Central memory CD8-positive, alpha-beta T cell (primary cell): ENCODE results near the gene DACT3.
A peak's percentile ranks its signal among the peaks of the same experiment; 100 is the strongest.
"Not testable (repeated sequence)": the region's sequence is repeated elsewhere in the genome, so short reads cannot be mapped to it uniquely, and the experiment has no call there.

Experiments
- ATAC-seq: fragments of 150-1000 bp; cut with Tn5 transposase; replicated peaks from 2 replicates; pipeline ENCODE4 v1.10.0; 2022; ENCODE audit warnings: mild to moderate bottlenecking, moderate FRiP score, moderate number of reproducible peaks; ENCODE audit not compliant: poor library complexity, severe bottlenecking; ENCODE audit errors: extremely low read depth
- DNase-seq, 2 donors: peaks; one replicate each; pipeline ENCODE4 v3.0.0; 2021; ENCODE audit warnings: low spot score in 2 of 2
- H3K27ac Mint-ChIP-seq: one replicate; pipeline ENCODE4 v1.8.0; 2022; ENCODE audit warnings: low read depth, mild to moderate bottlenecking, moderate library complexity, mixed read lengths
- H3K27me3 Mint-ChIP-seq: one replicate; pipeline ENCODE4 v1.8.0; 2022; ENCODE audit warnings: mixed read lengths
- H3K36me3 Mint-ChIP-seq: one replicate; pipeline ENCODE4 v1.8.0; 2022; ENCODE audit warnings: mild to moderate bottlenecking, moderate library complexity, mixed read lengths; ENCODE audit not compliant: insufficient read depth
- H3K4me1 Mint-ChIP-seq: one replicate; pipeline ENCODE4 v1.8.0; 2022; ENCODE audit warnings: mixed read lengths
- H3K4me3 Mint-ChIP-seq: one replicate; pipeline ENCODE4 v1.8.0; 2022; ENCODE audit warnings: mild to moderate bottlenecking, moderate library complexity, mixed read lengths
- H3K9me3 Mint-ChIP-seq: one replicate; pipeline ENCODE4 v1.8.0; 2022; ENCODE audit warnings: mixed read lengths

Gene DACT3

GRCh38 chr19:46635920-46636761, 24.8 kb downstream of the DACT3 start, which contains the start of gene GNG8:
Gene GNG8, minus strand, starts transcription at chr19:46636202. Its CDS starts 1,520 bp downstream, at chr19:46634682.
- ATAC-seq: no peak
- no peak for DNase-seq
- Mint-ChIP-seq H3K9me3 (no peaks in the 10 kb centered on the region), H3K36me3 (peaks cover 3% of the 10 kb centered on the region), H3K27me3 (peaks cover 19% of the 10 kb centered on the region), H3K27ac (no peak within 1 kb of the TSS), H3K4me1 (peaks cover 11% of the 10 kb centered on the region), H3K4me3 (peak within 1 kb of the TSS; percentile 35)

DNA sequence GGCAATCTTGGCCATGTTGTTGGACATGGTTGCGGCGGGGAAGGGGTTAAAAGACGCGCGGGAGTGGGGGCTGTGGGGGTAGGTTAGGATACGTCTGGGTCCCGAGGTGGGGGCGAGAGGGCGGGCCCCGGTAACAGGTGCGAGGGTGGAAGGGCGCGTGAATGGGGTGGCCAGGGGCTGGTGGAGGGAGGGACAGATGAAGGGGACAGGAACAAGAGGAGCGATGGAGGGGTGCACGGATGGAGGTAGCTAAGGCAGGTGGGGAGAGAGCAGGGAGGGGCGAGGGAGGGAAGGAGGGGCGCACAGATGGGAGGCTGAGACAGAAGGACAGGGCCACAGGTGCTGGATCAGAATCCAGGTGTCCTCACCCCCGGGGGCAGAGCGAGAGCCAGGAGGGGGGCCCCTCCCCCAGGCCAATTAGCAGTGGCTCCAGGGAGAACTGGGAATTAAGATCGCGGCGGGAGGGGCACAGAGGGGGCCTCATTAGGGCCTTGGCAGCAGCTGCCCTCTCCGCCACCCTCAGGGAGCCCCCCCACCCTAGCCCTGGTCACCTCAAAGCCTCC, 26.2 kb downstream of the DACT3 start:
- no peak for ATAC-seq
- Mint-ChIP-seq H3K4me1 (peaks cover 11% of the 10 kb centered on the region), H3K4me3 (peak overlapping the region; percentile 35), H3K27ac (no peak overlapping the region), H3K27me3 (peaks cover 22% of the 10 kb centered on the region), H3K36me3 (peaks cover 4% of the 10 kb centered on the region), H3K9me3 (no peaks in the 10 kb centered on the region)
- DNase-seq: no peak

DNA sequence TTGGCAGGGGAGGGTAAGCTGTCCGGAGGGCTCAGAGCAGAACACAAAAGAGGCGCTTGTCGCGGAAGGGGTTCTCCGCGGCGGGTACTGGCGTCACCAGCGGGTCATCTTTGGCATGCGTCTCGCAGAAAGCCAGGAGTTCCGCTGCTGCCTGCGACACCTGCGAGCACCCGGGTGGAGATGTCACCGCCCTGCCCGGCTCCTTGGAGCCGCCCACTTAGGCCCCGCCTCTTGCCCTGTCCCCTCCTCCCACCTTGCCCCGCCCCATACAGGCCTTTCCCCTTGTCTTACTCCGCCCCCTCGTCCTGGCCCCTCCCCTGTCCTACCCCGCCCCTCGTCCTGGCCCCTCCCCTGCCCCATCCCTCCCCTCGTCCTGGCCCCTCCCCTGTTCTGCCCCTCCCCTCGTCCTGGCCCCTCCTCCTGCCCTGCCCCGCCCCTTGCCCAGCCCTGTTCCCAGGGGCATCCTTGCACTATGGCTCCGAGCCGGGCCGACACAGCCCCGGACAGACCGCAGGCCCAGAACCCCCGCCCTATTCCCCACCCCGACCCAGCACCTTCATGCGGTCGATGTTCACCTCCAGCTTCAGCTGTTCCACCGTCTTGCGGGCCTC, 26.8 kb downstream of the DACT3 start:
- DNase-seq (peak; percentile 78 to 88), ATAC-seq (peak; percentile 60)
- no peaks in the 10 kb centered on the region for H3K9me3 Mint-ChIP-seq
- peaks cover 11% of the 10 kb centered on the region for H3K4me1 Mint-ChIP-seq
- peak overlapping the region; percentile 72 for H3K27ac Mint-ChIP-seq
- H3K36me3 Mint-ChIP-seq: peaks cover 4% of the 10 kb centered on the region
- H3K4me3 Mint-ChIP-seq: peak overlapping the region; percentile 58
- peaks cover 24% of the 10 kb centered on the region for H3K27me3 Mint-ChIP-seq

GRCh38 chr19:46633130-46633529, 27.9 kb downstream of the DACT3 start:
- peaks cover 24% of the 10 kb centered on the region for H3K27me3 Mint-ChIP-seq
- DNase-seq: no peak
- H3K9me3 Mint-ChIP-seq: no peaks in the 10 kb centered on the region
- H3K36me3 Mint-ChIP-seq: peaks cover 4% of the 10 kb centered on the region
- no peak for ATAC-seq
- peaks cover 11% of the 10 kb centered on the region for H3K4me1 Mint-ChIP-seq
- H3K27ac Mint-ChIP-seq: peak overlapping the region; percentile 72
- H3K4me3 Mint-ChIP-seq: peak overlapping the region; percentile 58

DNA sequence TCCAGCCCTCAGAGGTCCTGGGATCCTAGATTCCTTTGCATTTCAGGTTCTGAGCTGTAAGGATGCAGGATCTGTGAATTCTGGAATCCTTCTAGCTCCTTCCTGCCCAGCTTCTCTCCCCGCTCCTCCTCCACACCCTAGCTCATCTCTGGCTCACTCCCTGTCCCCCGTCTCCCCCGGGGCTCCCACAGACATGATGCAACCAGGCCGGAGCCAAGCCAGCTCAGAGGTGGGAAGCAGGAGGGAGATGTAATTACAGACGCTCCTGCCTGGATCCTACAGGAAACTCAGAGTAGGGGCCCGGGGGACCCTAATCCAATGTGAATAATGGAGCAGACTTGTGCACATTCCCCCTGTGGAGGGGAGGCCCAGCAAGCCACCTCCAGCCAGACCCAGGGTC, 29.5 kb downstream of the DACT3 start:
- Mint-ChIP-seq H3K27me3 (peaks cover 24% of the 10 kb centered on the region), H3K4me3 (no peak overlapping the region), H3K4me1 (peaks cover 11% of the 10 kb centered on the region), H3K36me3 (peaks cover 6% of the 10 kb centered on the region), H3K27ac (no peak overlapping the region), H3K9me3 (no peaks in the 10 kb centered on the region)
- ATAC-seq (no peak), DNase-seq (no peak)

DNA sequence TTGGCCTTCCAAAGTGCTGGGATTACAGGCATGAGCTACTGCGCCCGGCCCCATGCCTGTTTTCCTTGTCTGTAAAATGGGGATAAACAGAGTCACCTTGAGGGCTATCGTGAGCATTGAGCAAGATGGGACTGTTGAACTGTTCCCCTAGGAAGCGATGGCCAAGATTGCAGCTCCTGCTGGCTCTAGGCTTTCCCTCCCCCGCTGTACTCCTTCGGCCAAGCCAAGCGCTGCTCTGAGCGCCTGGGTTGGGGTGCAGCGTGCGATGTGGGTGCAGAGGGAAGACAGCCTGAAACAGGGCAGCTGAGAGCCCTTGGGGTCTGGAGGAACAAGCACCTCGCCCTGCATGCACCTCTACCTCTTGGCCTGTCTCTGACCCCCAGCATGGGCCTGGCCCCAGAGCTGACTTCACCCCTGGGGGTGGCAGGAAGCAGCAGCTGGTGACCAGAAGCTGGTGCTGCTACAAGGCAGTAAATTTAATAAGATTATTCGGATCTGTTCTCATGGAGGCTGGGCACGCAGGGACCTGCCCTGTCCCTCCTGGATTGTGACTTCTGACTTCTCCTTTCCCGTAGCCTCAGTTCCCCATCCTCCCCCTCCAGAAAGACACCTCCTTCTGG, 30.3 kb downstream of the DACT3 start:
- no peak for DNase-seq
- H3K27ac Mint-ChIP-seq: no peak overlapping the region
- no peak for ATAC-seq
- peaks cover 11% of the 10 kb centered on the region for H3K4me1 Mint-ChIP-seq
- no peaks in the 10 kb centered on the region for H3K9me3 Mint-ChIP-seq
- no peak overlapping the region for H3K4me3 Mint-ChIP-seq
- H3K27me3 Mint-ChIP-seq: peaks cover 24% of the 10 kb centered on the region
- peaks cover 4% of the 10 kb centered on the region for H3K36me3 Mint-ChIP-seq

GRCh38 chr19:46629546-46630025, 31.4 kb downstream of the DACT3 start:
- ATAC-seq (no peak), DNase-seq (no peak)
- Mint-ChIP-seq H3K27me3 (peaks cover 34% of the 10 kb centered on the region), H3K9me3 (no peaks in the 10 kb centered on the region), H3K27ac (no peak overlapping the region), H3K4me1 (peaks cover 11% of the 10 kb centered on the region), H3K4me3 (no peak overlapping the region), H3K36me3 (peaks cover 3% of the 10 kb centered on the region)

DNA sequence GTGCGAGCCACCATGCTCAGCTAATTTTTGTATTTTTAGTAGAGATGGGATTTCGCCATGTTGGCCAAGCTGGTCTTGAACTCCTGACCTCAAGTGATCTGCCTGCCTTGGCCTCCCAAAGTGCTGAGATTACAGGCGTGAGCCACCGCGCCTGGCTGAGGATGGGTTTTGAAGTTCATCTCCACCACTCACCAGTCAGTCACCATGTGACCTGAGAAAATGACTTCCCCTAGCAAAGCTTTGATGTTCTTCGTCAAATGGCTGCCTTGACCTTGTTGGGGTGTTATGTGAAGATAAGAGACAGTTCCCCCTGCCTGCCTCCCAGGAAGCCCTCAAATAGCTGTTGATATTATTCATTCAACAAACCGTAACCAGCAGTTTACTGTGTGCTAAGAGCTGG, 32.0 kb downstream of the DACT3 start:
- not testable (repeated sequence) for H3K4me3 Mint-ChIP-seq, H3K36me3 Mint-ChIP-seq, H3K27ac Mint-ChIP-seq, H3K9me3 Mint-ChIP-seq, ATAC-seq, DNase-seq
- Mint-ChIP-seq H3K27me3 (peaks cover 38% of the 10 kb centered on the region), H3K4me1 (peaks cover 11% of the 10 kb centered on the region)

- no peaks in the 10 kb centered on the region for H3K4me1 Mint-ChIP-seq
- H3K36me3 Mint-ChIP-seq: peaks cover 3% of the 10 kb centered on the region
- H3K4me3 Mint-ChIP-seq: no peak overlapping the region
- DNase-seq: no peak
- H3K27me3 Mint-ChIP-seq: peaks cover 41% of the 10 kb centered on the region
- no peaks in the 10 kb centered on the region for H3K9me3 Mint-ChIP-seq
- H3K27ac Mint-ChIP-seq: no peak overlapping the region
- ATAC-seq: no peak
Measured at GRCh38 chr19:46626446-46626845, 34.5 kb downstream of the DACT3 start.

DNA sequence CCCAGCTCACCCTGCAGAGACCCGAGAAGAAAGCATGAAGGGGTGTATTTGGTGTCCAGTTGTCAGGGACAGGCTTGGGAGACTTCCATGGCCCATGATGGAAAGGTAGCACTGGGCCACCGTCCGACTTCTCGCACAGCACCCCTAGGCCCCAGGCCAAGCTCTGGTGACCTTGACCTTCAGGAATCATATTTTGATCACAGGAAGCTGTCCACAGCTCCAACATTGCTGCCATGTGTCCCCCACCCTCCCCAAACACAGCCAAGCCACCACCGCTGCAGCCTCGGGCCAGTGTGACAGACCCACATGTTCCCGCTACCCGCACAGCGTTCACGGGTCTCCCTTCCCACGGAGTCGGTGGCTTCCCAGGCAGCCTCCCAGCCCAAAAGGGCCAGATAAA, 35.3 kb downstream of the DACT3 start:
- Mint-ChIP-seq H3K9me3 (no peaks in the 10 kb centered on the region), H3K27me3 (peaks cover 39% of the 10 kb centered on the region), H3K4me1 (no peaks in the 10 kb centered on the region), H3K27ac (no peak overlapping the region), H3K36me3 (peaks cover 3% of the 10 kb centered on the region), H3K4me3 (no peak overlapping the region)
- ATAC-seq (no peak), DNase-seq (no peak)

DNA sequence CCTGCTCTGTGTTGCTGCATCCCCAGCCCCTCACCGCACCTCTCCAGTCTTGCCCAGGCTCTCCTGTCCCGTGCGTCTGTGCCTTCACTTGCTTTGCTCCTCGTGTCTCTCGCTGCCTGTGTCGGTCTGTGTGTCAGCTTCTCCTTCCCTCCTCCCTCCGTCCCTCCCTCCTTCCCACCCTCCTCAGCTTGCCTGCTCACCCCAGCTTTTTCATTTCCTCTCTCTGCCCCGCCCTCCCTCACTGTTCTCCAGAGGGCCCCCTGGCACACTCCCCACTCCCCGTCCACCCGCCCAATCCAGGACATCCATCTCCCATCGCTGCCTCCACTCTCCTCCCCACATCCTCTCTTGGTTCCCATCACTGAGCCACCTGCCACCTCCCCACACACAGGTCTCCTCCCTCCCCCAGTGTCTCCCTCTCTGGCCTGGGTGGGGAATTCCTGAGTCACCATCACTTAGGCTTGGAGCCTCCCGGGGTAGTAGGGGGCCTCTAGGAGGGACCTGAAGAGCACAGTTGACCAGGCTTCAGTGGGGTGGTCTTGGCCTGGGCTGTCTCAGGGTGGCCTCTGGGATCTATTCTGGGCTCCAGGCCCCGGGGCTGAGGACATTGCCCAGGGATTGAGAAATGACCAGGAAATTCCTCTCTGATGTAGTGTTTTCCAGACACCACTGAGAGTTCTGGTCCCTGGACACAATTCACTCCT, 35.9 kb downstream of the DACT3 start, which contains the start of gene PTGIR:
Gene PTGIR (minus strand): TSS at position 132 of the 704 bp plus-strand sequence. CDS start 864 bp downstream, outside the sequence.
- Mint-ChIP-seq H3K9me3 (no peaks in the 10 kb centered on the region), H3K4me1 (no peaks in the 10 kb centered on the region), H3K36me3 (peaks cover 1% of the 10 kb centered on the region), H3K27me3 (peaks cover 35% of the 10 kb centered on the region), H3K27ac (no peak within 1 kb of the TSS), H3K4me3 (no peak within 1 kb of the TSS)
- ATAC-seq: no peak
- no peak for DNase-seq
